H9 (cell line): ENCODE measurements around the gene SLC16A3. TPM values are rescaled to one million over a fixed set of nuclear protein-coding genes. Genes with fewer than 3 reads are reported as not detected.

Source experiments
- DNase-seq: peaks from one replicate; pipeline ENCODE4 v3.0.0-alpha.2; 2017
- H2AFZ ChIP-seq: one replicate; pipeline ENCODE4 v1.6.1; 2013; ENCODE audit warnings: mild to moderate bottlenecking, low read length, control low read depth, moderate library complexity
- H2AK5ac ChIP-seq: 2 replicates; pipeline ENCODE4 v1.6.1; 2013; ENCODE audit warnings: low read length, control low read depth, mixed read lengths; ENCODE audit not compliant: insufficient read length
- H2BK120ac ChIP-seq: one replicate; pipeline ENCODE4 v1.6.1; 2013; ENCODE audit warnings: low read depth, mild to moderate bottlenecking, low read length, control low read depth, inconsistent platforms; ENCODE audit not compliant: poor library complexity, severe bottlenecking
- H2BK12ac ChIP-seq: 2 replicates; pipeline ENCODE4 v1.6.1; 2013; ENCODE audit warnings: low read length, control low read depth, mixed read lengths, low read depth; ENCODE audit not compliant: insufficient read length
- H2BK15ac ChIP-seq: 2 replicates; pipeline ENCODE4 v1.6.1; 2013; ENCODE audit warnings: low read depth, low read length, control low read depth
- H2BK20ac ChIP-seq: one replicate; pipeline ENCODE4 v1.6.1; 2013; ENCODE audit warnings: low read depth, mild to moderate bottlenecking, low read length, control low read depth, inconsistent platforms; ENCODE audit not compliant: poor library complexity, severe bottlenecking
- H2BK5ac ChIP-seq: 2 replicates; pipeline ENCODE4 v1.6.1; 2013; ENCODE audit warnings: low read length, control low read depth, mixed read lengths; ENCODE audit not compliant: insufficient read length
- H3K14ac ChIP-seq: 2 replicates; pipeline ENCODE4 v1.6.1; 2013; ENCODE audit warnings: low read length, control low read depth; ENCODE audit not compliant: insufficient read depth
- H3K18ac ChIP-seq: 2 replicates; pipeline ENCODE4 v1.6.1; 2013; ENCODE audit warnings: low read depth, mild to moderate bottlenecking, mixed read lengths, low read length, control low read depth; ENCODE audit not compliant: insufficient read length
- H3K23ac ChIP-seq: 2 replicates; pipeline ENCODE4 v1.6.1; 2013; ENCODE audit warnings: low read length, control low read depth, mixed read lengths, low read depth; ENCODE audit not compliant: insufficient read length
- H3K23me2 ChIP-seq: 2 replicates; pipeline ENCODE4 v1.6.1; 2013; ENCODE audit warnings: low read depth, mild to moderate bottlenecking, mixed read lengths, low read length, control low read depth; ENCODE audit not compliant: insufficient read length, poor library complexity, severe bottlenecking
- H3K27ac ChIP-seq: 2 replicates; pipeline ENCODE4 v1.5.1; 2013; ENCODE audit warnings: low read length, control low read depth, mixed read lengths, low read depth; ENCODE audit not compliant: insufficient read length
- H3K27me3 ChIP-seq: 2 replicates; pipeline ENCODE4 v1.6.1; 2013; ENCODE audit warnings: low read length, control low read depth, inconsistent platforms; ENCODE audit not compliant: insufficient read depth
- H3K4ac ChIP-seq: 2 replicates; pipeline ENCODE4 v1.6.1; 2013; ENCODE audit warnings: low read depth, mild to moderate bottlenecking, control low read depth, inconsistent platforms, low read length, moderate library complexity
- H3K4me1 ChIP-seq: 2 replicates; pipeline ENCODE4 v1.6.1; 2013; ENCODE audit warnings: low read length, control low read depth, inconsistent platforms; ENCODE audit not compliant: insufficient read depth
- H3K4me2 ChIP-seq: 2 replicates; pipeline ENCODE4 v1.6.1; 2013; ENCODE audit warnings: low read length, control low read depth, mixed read lengths; ENCODE audit not compliant: insufficient read length, insufficient read depth
- H3K56ac ChIP-seq: 2 replicates; pipeline ENCODE4 v1.6.1; 2013; ENCODE audit warnings: low read depth, mild to moderate bottlenecking, mixed read lengths, low read length, control low read depth; ENCODE audit not compliant: insufficient read length
- H3K79me1 ChIP-seq: 2 replicates; pipeline ENCODE4 v1.6.1; 2013; ENCODE audit warnings: low read depth, mild to moderate bottlenecking, moderate library complexity, low read length, control low read depth, inconsistent platforms; ENCODE audit not compliant: insufficient read depth, poor library complexity, severe bottlenecking
- H3K79me2 ChIP-seq: 2 replicates; pipeline ENCODE4 v1.6.1; 2013; ENCODE audit warnings: low read length, control low read depth, inconsistent platforms; ENCODE audit not compliant: insufficient read depth
- H3K9ac ChIP-seq: 2 replicates; pipeline ENCODE4 v1.6.1; 2013; ENCODE audit warnings: low read length, control low read depth, mixed read lengths; ENCODE audit not compliant: insufficient read length; ENCODE audit errors: extremely low read depth
- H3K9me3 ChIP-seq: one replicate; pipeline ENCODE4 v1.6.1; 2013; ENCODE audit warnings: low read depth, low read length, inconsistent platforms; ENCODE audit not compliant: control insufficient read depth
- H3T11ph ChIP-seq: one replicate; pipeline ENCODE4 v1.6.1; 2013; ENCODE audit warnings: mild to moderate bottlenecking, low read length, control low read depth, inconsistent platforms
- H4K20me1 ChIP-seq: one replicate; pipeline ENCODE4 v1.6.1; 2013; ENCODE audit not compliant: control insufficient read depth, insufficient read length, insufficient read depth
- H4K5ac ChIP-seq: 2 replicates; pipeline ENCODE4 v1.6.1; 2013; ENCODE audit warnings: low read depth, mild to moderate bottlenecking, mixed read lengths, low read length, control low read depth; ENCODE audit not compliant: insufficient read length
- H4K8ac ChIP-seq: replicated peaks from 2 replicates; pipeline ENCODE4 v1.6.1; 2013; ENCODE audit warnings: low read length, control low read depth, mixed read lengths, low read depth; ENCODE audit not compliant: insufficient read length
- H4K91ac ChIP-seq: 2 replicates; pipeline ENCODE4 v1.6.1; 2013; ENCODE audit warnings: low read depth, mild to moderate bottlenecking, moderate library complexity, mixed read lengths, low read length, control low read depth; ENCODE audit not compliant: insufficient read length
- H3K27ac Mint-ChIP-seq, 3 experiments: 2 replicates in 2 of 3; 3 replicates in 1 of 3; pipeline ENCODE4 v1.8.0; 2020 to 2021; ENCODE audit warnings: mixed read lengths in 3 of 3, mild to moderate bottlenecking in 1 of 3, moderate library complexity in 1 of 3
- H3K27me3 Mint-ChIP-seq: 2 replicates; pipeline ENCODE4 v1.8.0; 2021; ENCODE audit warnings: low read depth, mild to moderate bottlenecking, moderate library complexity, mixed read lengths
- H3K36me3 Mint-ChIP-seq, 3 experiments: 2 replicates in 2 of 3; 3 replicates in 1 of 3; pipeline ENCODE4 v1.8.0; 2020 to 2021; ENCODE audit warnings: low read depth in 3 of 3, mixed read lengths in 3 of 3; ENCODE audit not compliant: insufficient read depth in 1 of 3
- H3K4me1 Mint-ChIP-seq, 2 experiments: 2 replicates each; pipeline ENCODE4 v1.8.0; 2020; ENCODE audit warnings: mixed read lengths in 2 of 2
- H3K4me3 Mint-ChIP-seq, 2 experiments: 2 replicates in 1 of 2; 3 replicates in 1 of 2; pipeline ENCODE4 v1.8.0; 2020 to 2021; ENCODE audit warnings: mild to moderate bottlenecking in 2 of 2, mixed read lengths in 2 of 2, moderate library complexity in 1 of 2
- H3K9me3 Mint-ChIP-seq, 2 experiments: 2 replicates in 1 of 2; 3 replicates in 1 of 2; pipeline ENCODE4 v1.8.0; 2020; ENCODE audit warnings: mild to moderate bottlenecking in 2 of 2, mixed read lengths in 2 of 2, moderate library complexity in 1 of 2
- CTCF ChIP-seq: fragments of 200-600 bp; sonication (generic); conservative IDR thresholded peaks from 3 replicates; pipeline ENCODE4 v1.8.0; 2021; ENCODE audit warnings: antibody characterized with exemption, mild to moderate bottlenecking
- WGBS: extraction: QIAGEN DNeasy Blood & Tissue Kit; methylation state at CpG from one replicate; pipeline ENCODE4 v1.1.7; 2013; ENCODE audit warnings: missing lambda C conversion rate, low lambda C conversion rate, mixed read lengths; ENCODE audit not compliant: insufficient read length; ENCODE audit errors: extremely low coverage; 5-methylcytosine and 5-hydroxymethylcytosine counted together
- total RNA-seq: library from RNA; stranded (reverse); gene quantifications from 2 replicates; pipeline ENCODE4 v1.2.1, GENCODE V29; 2021

The SLC16A3 gene
- total RNA-seq, 1 experiment from 2014 or later: 28.4 TPM

DNA sequence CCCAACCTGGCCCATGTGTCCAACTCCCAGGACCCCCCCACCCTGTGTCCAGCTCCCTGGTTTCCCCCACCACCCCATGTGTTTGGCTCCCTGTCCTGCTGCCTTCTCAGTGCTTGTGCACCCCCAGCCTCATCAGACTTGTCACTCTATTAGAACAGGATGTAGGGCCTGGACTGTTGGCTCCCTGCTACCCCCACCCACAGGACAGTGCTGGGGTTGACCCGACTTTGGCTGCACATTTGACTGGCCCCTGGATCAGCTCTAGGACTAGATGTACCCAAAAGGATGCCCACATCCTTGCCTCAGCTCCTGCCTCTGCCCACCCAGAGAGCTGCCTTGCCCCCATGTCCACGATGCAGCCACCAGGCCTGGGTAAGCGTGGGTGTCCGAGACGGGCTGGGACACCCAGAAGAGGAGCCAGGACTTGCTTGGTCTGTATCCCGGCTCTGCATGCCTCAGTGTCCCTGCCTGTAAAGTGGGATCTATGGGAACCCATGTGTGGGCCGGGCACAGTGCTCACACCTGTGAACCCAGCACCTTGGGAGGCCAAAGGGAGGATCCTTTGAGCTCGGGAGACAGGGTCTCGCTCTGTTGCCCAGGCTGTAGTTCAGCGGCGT lies 14.7 kb upstream of the SLC16A3 start:
- no peak overlapping the region for H3K27ac ChIP-seq
- no peak overlapping the region for H4K91ac ChIP-seq
- no peak overlapping the region for H4K8ac ChIP-seq
- H3K4me1 Mint-ChIP-seq: peaks cover 3 to 5% of the 10 kb centered on the region in 2 experiments
- no peak overlapping the region for H3T11ph ChIP-seq
- TF ChIP-seq CTCF: no peak
- H2BK12ac ChIP-seq: no peak overlapping the region
- no peaks in the 10 kb centered on the region for H3K79me1 ChIP-seq
- no peak overlapping the region for H3K4ac ChIP-seq
- H3K23me2 ChIP-seq: peaks cover 7% of the 10 kb centered on the region
- H2AK5ac ChIP-seq: no peak overlapping the region
- H2BK120ac ChIP-seq: no peak overlapping the region
- no peak overlapping the region for H3K23ac ChIP-seq
- H3K56ac ChIP-seq: no peak overlapping the region
- no peak overlapping the region for H3K27ac Mint-ChIP-seq
- WGBS: no CpG with 5 or more reads among the region's 11 CpGs
- peak overlapping the region; percentile 39 to 68; a peak in 3 of 5 replicates for H3K4me3 Mint-ChIP-seq
- no peak overlapping the region for H2BK20ac ChIP-seq
- H3K9me3 Mint-ChIP-seq: no peaks in the 10 kb centered on the region; a peak in 1 of 5 replicates
- peaks cover 4% of the 10 kb centered on the region for H3K27me3 ChIP-seq
- H3K27me3 Mint-ChIP-seq: peaks cover 37% of the 10 kb centered on the region
- H3K9ac ChIP-seq: no peak overlapping the region
- H3K4me2 ChIP-seq: no peak overlapping the region
- no peaks in the 10 kb centered on the region for H3K79me2 ChIP-seq
- no peak overlapping the region for H4K5ac ChIP-seq
- no peaks in the 10 kb centered on the region for H3K9me3 ChIP-seq
- H3K4me1 ChIP-seq: no peaks in the 10 kb centered on the region
- no peak overlapping the region for H2BK15ac ChIP-seq
- DNase-seq: no peak
- no peak overlapping the region for H2AFZ ChIP-seq
- no peak overlapping the region for H2BK5ac ChIP-seq
- H3K18ac ChIP-seq: no peak overlapping the region
- H3K14ac ChIP-seq: no peak overlapping the region
- no peaks in the 10 kb centered on the region for H4K20me1 ChIP-seq
- H3K36me3 Mint-ChIP-seq: no peaks in the 10 kb centered on the region
